Measurements from ENCODE around the gene PCDHA12.

DNA sequence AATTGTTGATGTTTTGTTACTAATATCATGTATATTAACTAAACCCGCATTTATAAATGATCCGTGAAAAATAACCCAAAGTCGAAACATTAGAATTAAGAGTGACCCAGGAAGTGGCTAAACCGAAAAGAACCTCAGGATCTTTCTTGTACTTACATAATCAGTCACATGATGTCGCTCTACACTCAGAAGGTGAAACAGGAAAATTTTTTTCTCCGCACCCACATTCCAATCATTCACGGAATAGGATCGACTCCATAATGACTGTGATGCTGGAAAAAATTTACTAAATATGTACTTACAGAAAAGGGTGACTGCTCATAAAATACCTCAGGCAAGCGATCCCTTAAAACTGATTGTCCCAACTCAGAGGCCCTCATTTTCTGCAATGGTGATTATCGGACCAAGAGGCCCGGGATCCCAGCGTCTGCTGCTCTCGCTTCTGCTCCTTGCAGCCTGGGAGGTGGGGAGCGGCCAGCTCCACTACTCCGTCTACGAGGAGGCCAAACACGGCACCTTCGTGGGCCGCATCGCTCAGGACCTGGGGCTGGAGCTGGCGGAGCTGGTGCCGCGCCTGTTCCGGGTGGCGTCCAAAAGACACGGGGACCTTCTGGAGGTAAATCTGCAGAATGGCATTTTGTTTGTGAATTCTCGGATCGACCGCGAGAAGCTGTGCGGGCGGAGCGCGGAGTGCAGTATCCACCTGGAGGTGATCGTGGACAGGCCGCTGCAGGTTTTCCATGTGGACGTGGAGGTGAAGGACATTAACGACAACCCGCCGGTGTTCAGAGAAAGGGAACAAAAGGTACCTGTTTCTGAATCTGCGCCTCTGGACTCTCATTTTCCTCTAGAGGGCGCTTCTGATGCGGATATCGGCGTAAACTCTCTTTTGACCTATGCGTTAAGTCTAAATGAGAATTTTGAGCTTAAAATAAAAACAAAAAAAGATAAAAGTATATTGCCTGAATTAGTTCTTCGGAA, at the start of gene PCDHA12:
- TF ChIP-seq POLR2A (IDR thresholded peaks at IDR 0.05; ENCODE audit: low read length): no peak
- TF ChIP-seq GATA1 (IDR thresholded peaks at IDR 0.05; ENCODE audit: low read depth, low read length): no peak
